H54 (cell line): ENCODE data around the gene PSG5.
A peak's percentile ranks its signal among the peaks of the same experiment; 100 is the strongest.
"Not testable (repeated sequence)": the region's sequence is repeated elsewhere in the genome, so short reads cannot be mapped to it uniquely, and the experiment has no call there.

Experiments
- DNase-seq: peaks from one replicate; pipeline ENCODE4 v3.0.0; 2011; ENCODE audit warnings: low spot score, mixed read lengths; ENCODE audit not compliant: insufficient read length
- FAIRE-seq: peaks from 3 replicates; lab custom pipeline; 2011; peaks lifted over from hg19 to GRCh38; lab: Jason Lieb, UNC
- POLR2A ChIP-seq: IDR thresholded peaks from 2 replicates; pipeline ENCODE4 v1.6.1; 2011; ENCODE audit warnings: low read depth, mild to moderate bottlenecking, low read length

PSG5 gene

DNA sequence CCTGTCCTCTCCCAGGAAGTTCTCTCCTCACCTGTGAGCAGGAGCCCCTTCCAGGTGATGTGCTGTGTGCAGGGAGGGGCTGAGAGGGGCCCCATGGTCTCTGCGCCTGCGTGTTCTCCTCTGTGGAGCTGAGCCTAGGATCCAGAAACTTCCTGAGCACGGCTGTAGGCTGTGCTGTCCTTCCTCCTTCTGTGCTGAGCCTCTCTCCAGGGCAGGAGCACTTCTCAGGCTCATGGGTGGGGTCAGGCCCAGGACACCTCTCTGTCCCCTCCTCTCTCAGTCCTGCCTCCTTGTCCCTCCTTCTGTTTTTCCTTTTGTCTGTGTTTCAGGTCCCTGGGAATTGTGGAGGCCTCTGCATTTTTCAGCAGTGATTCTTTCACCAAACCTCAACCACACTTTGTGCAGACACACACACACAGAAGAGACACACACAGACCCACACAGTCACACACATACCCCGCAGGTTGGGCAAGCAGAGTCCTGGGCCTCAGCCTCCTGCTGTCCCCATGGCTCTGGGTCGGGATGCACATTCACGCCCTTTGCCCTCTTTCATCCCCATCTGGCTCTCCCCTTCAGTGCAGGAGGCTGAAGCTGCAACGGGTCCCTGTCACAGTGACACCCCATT, at the start of gene PSG5:
Gene PSG5 (minus strand): TSS at position 226 of the 625 bp plus-strand sequence. CDS start 131 bp downstream, at position 95.
- DNase-seq, FAIRE-seq: not testable (repeated sequence)

DNA sequence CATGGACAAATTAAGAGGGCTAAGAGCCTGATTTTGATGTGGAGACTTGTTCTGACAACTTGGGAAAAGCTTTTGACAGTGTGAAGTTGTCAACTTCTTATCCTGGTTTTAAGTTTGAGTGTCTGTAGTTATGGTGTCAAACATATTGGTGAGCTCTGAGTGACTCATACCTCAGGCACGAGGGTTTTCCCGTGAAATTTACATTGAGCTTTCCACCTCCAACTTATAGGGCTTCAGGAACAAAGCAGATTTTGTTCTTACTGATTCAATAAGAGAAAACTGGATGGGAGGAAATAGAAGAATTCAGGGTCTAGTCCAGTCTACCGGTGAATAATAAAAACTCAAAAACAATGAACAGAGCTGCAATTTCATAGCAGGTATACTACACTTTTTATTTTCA, 49.4 kb upstream of the PSG5 start:
- not testable (repeated sequence) for DNase-seq
- FAIRE-seq, result peak; percentile 98

GRCh38 chr19:43229315-43229714, 43.0 kb upstream of the PSG5 start:
- TF ChIP-seq POLR2A, result no peak
- peak; percentile 98 for FAIRE-seq
- DNase-seq, result no peak

- not testable (repeated sequence) for DNase-seq, FAIRE-seq
These were observed 42.4 kb upstream of the PSG5 start for GRCh38 chr19:43228730-43229129.

DNA sequence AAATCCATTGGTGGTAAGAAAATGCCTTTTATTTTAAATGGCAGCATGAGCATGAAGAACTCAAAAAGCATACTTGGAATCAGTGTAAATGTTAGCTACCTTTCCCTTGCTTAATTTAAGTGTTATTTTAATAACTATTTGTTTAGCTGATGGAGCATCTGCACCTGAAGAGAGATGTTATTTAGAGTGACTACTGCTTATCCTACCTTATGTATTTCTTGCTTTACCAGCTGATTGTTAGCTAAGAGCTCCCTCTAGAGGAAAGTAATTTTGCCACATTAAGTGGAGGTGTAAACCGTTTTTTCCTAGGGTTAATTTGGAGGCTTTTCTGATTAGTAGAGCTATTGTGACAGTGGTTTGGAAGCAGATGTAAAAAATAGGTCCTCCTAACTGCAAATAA, 40.6 kb upstream of the PSG5 start:
- FAIRE-seq, result peak; percentile 53
- not testable (repeated sequence) for DNase-seq

- no peak for TF ChIP-seq POLR2A
- no peak for FAIRE-seq
- no peak for DNase-seq
These were observed 38.5 kb upstream of the PSG5 start for GRCh38 chr19:43224855-43225253.

GRCh38 chr19:43224201-43224854, 38.0 kb upstream of the PSG5 start:
- FAIRE-seq, result peak; percentile 33

GRCh38 chr19:43221891-43222290, 35.6 kb upstream of the PSG5 start:
- FAIRE-seq, DNase-seq: not testable (repeated sequence)

More at GRCh38 chr19:43224201-43224854, 38.0 kb upstream of the PSG5 start:
- DNase-seq, result not testable (repeated sequence)

GRCh38 chr19:43219136-43219535, 32.8 kb upstream of the PSG5 start:
- FAIRE-seq, DNase-seq: not testable (repeated sequence)

DNA sequence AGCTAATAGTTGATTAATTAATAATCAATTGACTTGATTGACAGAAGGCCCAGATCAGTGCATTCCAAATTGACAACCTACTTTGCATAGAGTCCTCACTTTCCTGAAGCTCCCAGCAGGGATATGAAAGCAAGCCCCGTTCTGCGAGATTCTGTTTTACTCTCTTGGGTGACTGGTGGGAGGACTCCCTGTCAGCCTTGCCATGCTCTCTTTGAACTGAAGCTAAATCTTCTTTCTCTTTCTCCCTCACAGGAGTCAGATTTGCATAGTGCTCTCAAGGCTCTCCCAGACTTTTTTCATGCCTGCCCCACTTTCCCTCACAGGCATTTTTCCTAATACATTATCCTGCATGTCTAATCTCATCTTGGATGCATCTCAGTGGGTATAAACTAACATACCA, 29.5 kb upstream of the PSG5 start:
- DNase-seq, FAIRE-seq: not testable (repeated sequence)

DNA sequence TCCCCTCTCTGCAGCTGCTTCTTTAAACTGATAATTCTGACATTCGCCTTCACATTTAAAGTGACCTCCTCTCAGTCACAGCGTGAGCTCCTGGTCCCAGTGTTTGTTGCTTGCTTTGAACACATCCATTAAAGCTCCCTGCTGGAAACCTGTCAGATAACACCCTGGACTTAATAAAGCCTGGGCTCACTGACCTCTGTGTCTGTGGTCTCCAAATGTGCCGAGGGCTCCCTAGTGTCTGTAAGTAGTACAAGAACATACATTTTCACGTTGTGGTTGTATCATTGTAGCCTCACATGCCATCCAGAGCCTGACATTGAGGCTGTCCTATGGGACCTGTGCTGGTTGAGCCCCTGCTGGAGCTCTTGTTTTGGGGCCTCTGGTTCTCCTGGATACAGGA, 21.7 kb upstream of the PSG5 start:
- no peak for FAIRE-seq
- no peak for TF ChIP-seq POLR2A
- DNase-seq, result no peak

- not testable (repeated sequence) for FAIRE-seq, DNase-seq
These were observed 20.8 kb upstream of the PSG5 start for GRCh38 chr19:43207174-43207573.

GRCh38 chr19:43205471-43206105, 19.3 kb upstream of the PSG5 start, which contains the start of gene PSG4:
Gene PSG4 (minus strand): TSS chr19:43205638. CDS start chr19:43205536, 102 bp downstream.
- peak; percentile 29; the same call in 1 of the 2 replicates for TF ChIP-seq POLR2A
- not testable (repeated sequence) for FAIRE-seq, DNase-seq

DNA sequence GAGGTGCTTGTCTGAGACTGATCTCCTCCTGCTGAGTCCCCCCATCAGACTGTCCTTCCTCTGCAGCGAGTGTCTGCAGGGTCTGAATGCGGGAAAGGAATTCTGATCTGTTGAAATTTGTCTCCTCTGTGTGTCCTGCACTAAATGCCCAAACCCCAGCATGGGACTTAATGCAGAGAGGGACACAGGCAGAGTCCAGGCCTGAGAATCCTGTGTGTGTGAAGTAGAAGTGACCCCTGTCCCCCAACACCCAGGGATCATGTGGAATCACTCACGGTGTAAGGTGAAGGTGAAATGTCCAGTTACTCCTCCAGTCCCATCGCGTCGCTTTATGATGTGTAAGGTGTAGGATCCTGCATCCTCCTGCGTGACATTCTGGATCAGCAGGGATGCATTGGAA, 17.3 kb upstream of the PSG5 start:
- not testable (repeated sequence) for DNase-seq, FAIRE-seq

- DNase-seq, FAIRE-seq: not testable (repeated sequence)
These were observed 15.6 kb upstream of the PSG5 start for GRCh38 chr19:43201891-43202290.

DNA sequence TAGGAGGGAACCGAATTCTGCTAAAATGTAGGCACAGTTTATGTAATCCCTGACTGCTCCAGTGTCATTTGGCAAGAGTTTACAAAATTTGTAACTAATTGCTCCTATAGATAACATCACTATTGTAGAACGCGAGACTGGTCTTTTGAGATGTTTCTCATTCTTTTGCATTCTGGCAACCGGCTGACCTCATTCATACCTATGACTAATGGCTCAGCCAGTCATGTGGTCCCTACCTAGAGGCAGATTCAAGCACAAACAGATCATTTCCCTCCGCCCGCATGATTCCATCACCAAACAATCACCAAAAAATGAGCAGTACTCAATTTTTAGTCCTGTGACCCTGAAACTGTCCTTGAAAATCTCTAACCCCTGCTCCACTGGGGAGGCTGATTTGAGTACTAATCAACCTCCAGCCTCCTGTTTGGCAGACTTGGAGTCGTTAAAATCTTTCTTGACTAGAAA, 15.0 kb upstream of the PSG5 start:
- FAIRE-seq, DNase-seq: not testable (repeated sequence)

GRCh38 chr19:43198686-43199419, 12.5 kb upstream of the PSG5 start:
- not testable (repeated sequence) for DNase-seq, FAIRE-seq

DNA sequence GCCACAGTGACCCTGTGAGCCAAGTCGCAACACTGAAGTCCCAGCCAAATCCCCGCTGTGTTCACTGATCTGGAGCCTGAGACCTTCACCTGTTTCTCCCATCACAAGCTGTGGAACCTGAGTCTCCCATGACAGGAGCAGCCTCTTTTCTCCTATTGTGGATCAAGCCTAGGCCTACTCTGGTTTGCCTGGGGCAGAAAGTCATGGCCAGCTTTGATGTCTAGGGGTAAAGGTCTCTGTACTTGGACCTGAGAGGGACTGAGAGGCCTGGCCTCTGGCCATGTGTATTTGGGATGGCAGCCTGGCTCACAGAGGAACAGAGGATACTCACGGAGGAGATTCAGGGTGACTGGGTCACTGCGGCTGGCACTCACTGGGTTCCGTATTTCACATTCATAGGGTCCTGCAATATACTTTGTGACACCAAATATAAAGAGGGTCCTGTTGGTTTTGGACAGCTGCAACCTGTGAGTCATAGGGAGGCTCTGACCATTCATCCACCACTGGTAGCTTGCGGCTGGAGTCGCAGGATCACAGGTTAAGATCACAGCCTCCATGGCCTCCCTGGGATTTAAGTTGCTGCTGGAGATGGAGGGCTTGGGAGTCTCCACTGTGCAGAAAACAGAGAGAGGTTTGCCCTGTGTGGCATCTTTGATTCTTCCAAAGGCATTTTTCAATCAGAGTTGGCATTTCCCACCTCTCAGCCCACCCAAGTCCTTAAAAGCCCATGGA, 11.5 kb upstream of the PSG5 start:
- not testable (repeated sequence) for FAIRE-seq, DNase-seq

DNA sequence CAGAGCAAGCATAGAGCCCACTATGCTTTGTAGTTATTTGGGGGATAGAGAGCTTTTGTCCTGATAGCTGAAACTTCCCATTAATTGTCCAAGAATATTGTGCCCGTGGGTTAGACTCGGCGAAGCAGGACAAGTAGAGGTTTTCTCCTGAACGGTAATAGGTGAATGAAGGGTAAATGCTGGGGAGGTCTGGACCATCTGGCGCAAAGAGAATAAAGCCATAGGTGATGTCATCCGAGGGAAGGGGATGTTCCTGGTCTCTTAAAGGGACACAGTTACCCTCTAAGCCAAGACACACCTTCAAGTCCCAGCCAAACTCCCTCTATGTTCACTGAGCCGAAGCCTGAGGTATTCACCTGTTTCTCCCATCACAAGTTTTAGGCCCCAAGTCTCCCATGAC, 8.1 kb upstream of the PSG5 start:
- not testable (repeated sequence) for FAIRE-seq, DNase-seq
